ENCODE data around the gene FALEC.

Gene FALEC

DNA sequence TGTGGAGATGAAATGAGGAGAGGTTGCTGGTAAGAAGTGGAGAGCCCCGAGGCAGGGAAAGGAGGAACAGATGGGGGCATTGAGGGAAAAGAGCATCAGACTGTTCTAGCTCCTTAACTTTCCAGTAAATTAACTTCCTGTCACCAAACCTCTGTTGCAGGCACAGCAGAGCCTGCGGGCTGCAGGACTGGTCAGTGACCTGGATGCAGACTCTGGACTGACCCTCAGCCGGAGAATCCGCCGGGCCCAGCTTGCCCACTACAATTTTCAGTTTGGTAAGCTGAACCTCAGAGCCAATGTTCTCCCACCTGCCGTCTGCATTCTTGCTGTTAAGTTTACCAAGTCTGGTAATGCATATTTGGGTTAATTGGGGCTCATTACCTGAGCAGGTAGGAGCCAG is 10.1 kb upstream of the FALEC start:
- TF ChIP-seq FOXP2 (optimal IDR thresholded peaks at IDR 0.05; ENCODE audit: borderline replicate concordance, extremely low read depth, extremely low read length, insufficient read depth) (no peak), POLR2AphosphoS5 (IDR thresholded peaks at IDR 0.05; ENCODE audit: low read depth, low read length) (no peak), TAF1 (IDR thresholded peaks at IDR 0.05; ENCODE audit: borderline replicate concordance, insufficient read depth, low read length) (no peak), SIN3A (IDR thresholded peaks at IDR 0.05; ENCODE audit: borderline replicate concordance, insufficient read depth, low read length) (no peak)
- TF ChIP-seq, protein P1, sequence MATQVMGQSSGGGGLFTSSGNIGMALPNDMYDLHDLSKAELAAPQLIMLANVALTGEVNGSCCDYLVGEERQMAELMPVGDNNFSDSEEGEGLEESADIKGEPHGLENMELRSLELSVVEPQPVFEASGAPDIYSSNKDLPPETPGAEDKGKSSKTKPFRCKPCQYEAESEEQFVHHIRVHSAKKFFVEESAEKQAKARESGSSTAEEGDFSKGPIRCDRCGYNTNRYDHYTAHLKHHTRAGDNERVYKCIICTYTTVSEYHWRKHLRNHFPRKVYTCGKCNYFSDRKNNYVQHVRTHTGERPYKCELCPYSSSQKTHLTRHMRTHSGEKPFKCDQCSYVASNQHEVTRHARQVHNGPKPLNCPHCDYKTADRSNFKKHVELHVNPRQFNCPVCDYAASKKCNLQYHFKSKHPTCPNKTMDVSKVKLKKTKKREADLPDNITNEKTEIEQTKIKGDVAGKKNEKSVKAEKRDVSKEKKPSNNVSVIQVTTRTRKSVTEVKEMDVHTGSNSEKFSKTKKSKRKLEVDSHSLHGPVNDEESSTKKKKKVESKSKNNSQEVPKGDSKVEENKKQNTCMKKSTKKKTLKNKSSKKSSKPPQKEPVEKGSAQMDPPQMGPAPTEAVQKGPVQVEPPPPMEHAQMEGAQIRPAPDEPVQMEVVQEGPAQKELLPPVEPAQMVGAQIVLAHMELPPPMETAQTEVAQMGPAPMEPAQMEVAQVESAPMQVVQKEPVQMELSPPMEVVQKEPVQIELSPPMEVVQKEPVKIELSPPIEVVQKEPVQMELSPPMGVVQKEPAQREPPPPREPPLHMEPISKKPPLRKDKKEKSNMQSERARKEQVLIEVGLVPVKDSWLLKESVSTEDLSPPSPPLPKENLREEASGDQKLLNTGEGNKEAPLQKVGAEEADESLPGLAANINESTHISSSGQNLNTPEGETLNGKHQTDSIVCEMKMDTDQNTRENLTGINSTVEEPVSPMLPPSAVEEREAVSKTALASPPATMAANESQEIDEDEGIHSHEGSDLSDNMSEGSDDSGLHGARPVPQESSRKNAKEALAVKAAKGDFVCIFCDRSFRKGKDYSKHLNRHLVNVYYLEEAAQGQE (IDR thresholded peaks at IDR 0.05; ENCODE audit: insufficient read depth in 1 of 2, low read depth in 2 of 2, low read length in 2 of 2) = no peak

DNA sequence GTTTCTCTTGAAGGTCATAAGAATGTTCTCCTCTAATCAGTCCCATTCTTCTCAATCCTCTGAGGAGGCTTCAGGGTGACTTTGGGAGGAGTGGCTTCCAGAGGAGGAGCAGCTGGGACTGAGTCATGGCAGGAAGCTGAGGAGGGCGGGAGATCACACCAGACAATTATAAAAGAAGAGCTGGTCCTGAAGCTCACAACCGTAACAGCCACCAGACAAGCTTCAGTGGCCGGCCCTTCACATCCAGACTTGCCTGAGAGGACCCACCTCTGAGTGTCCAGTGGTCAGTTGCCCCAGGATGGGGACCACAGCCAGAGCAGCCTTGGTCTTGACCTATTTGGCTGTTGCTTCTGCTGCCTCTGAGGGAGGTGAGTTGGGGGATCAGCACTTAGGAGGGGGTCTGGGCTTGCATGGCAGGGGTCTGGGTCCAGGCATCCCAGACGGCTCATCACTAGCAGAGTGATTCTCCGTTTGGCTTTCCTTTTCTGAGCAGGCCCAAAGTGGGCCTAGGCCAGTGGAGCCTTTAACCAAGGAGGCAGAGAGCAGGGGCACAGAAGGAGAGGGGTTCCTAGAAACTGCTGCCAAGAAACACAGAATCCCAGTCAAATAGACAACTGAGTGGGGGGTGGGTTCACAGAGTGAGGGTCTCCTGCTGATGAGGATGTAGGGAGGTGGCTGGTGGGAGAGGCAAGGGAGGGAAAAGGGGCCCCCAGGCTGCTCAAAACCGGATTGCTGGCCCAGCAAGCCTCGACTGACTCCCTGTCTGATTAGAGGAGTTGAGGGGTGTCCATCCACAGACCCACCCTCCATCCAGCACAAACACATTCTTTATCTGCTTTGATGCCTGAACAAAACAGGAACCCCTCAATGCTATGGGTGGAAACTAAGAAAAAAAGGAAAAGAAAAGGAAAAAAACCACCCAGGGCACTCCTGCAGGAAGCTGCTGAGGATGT is 7.4 kb upstream of the FALEC start, which contains the start of gene ECM1:
Gene ECM1, plus strand, starts transcription at position 198 of the 953 bp plus-strand sequence. Its CDS starts 101 bp downstream, at position 299.
- TF ChIP-seq, protein P1 (IDR thresholded peaks at IDR 0.05; ENCODE audit: insufficient read depth in 1 of 2, low read depth in 2 of 2, low read length in 2 of 2) = no peak
- TF ChIP-seq SIN3A (IDR thresholded peaks at IDR 0.05; ENCODE audit: borderline replicate concordance, insufficient read depth, low read length) = peak; percentile 87; the same call in 1 of the 2 replicates
- TF ChIP-seq POLR2AphosphoS5 (IDR thresholded peaks at IDR 0.05; ENCODE audit: low read depth, low read length) = peak; percentile 87
- peak; percentile 57; the same call in 1 of the 2 replicates for TF ChIP-seq TAF1 (IDR thresholded peaks at IDR 0.05; ENCODE audit: borderline replicate concordance, insufficient read depth, low read length)

DNA sequence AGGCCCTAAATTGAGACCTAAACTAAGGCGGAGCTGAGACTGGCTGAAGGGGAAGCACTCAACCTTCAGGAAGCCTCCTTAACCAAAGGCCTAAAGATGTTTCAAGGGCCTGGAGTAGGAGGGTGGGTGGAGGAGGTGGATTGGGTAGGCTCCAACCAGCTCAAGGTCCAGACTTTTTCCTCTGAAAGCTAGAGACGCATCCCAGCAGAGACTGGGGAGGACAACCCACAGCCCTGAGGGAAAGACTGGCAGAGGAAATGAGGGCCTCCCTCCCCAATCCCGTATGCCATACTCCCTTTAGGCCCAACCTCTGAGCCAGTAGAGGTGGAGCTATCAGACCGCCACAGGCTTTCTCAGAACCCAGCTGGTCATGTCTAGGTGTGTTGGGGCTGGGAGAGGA is 6.6 kb upstream of the FALEC start:
- TF ChIP-seq FOXP2 (optimal IDR thresholded peaks at IDR 0.05; ENCODE audit: borderline replicate concordance, extremely low read depth, extremely low read length, insufficient read depth) = no peak
- no peak for TF ChIP-seq TAF1 (IDR thresholded peaks at IDR 0.05; ENCODE audit: borderline replicate concordance, insufficient read depth, low read length)
- no peak for TF ChIP-seq SIN3A (IDR thresholded peaks at IDR 0.05; ENCODE audit: borderline replicate concordance, insufficient read depth, low read length)

DNA sequence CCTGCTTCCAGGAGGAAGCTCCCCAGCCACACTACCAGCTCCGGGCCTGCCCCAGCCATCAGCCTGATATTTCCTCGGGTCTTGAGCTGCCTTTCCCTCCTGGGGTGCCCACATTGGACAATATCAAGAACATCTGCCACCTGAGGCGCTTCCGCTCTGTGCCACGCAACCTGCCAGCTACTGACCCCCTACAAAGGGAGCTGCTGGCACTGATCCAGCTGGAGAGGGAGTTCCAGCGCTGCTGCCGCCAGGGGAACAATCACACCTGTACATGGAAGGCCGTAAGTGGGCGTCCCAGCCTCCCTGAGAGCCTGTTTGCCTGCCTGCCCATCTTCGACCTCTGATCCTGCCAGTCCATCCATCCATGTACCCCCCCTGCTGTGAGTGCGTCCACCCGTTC is 4.0 kb upstream of the FALEC start:
- TF ChIP-seq POLR2AphosphoS5 (IDR thresholded peaks at IDR 0.05; ENCODE audit: low read depth, low read length) (no peak), FOXP2 (optimal IDR thresholded peaks at IDR 0.05; ENCODE audit: borderline replicate concordance, extremely low read depth, extremely low read length, insufficient read depth) (no peak), TAF1 (IDR thresholded peaks at IDR 0.05; ENCODE audit: borderline replicate concordance, insufficient read depth, low read length) (no peak), SIN3A (IDR thresholded peaks at IDR 0.05; ENCODE audit: borderline replicate concordance, insufficient read depth, low read length) (no peak)
- TF ChIP-seq, protein P1 (IDR thresholded peaks at IDR 0.05; ENCODE audit: insufficient read depth in 1 of 2, low read depth in 2 of 2, low read length in 2 of 2) = no peak

DNA sequence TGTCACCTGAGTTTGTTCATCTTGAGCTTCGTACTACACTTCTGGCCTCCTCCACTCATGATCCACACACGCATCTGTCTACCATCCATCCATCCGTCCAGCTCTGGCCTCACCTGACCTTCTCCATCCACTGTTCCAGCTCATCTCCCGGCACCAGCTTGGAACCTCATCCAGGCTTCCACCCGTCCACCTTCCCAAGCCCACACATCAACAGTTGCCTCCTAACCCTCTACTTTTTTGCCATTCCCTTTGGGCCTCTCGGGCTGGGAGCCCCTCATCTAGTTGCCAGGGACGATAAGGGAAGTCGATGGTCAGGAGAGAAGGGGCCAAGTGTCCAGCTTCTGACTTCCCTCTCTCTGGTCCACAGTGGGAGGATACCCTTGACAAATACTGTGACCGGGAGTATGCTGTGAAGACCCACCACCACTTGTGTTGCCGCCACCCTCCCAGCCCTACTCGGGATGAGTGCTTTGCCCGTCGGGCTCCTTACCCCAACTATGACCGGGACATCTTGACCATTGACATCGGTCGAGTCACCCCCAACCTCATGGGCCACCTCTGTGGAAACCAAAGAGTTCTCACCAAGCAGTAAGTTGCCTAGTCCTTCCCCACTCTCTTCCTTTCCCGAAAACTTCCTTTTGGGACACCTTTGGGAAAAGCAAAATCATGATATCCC is 3.4 kb upstream of the FALEC start:
- TF ChIP-seq SIN3A (IDR thresholded peaks at IDR 0.05; ENCODE audit: borderline replicate concordance, insufficient read depth, low read length) (no peak), TAF1 (IDR thresholded peaks at IDR 0.05; ENCODE audit: borderline replicate concordance, insufficient read depth, low read length) (no peak), POLR2AphosphoS5 (IDR thresholded peaks at IDR 0.05; ENCODE audit: low read depth, low read length) (no peak), FOXP2 (optimal IDR thresholded peaks at IDR 0.05; ENCODE audit: borderline replicate concordance, extremely low read depth, extremely low read length, insufficient read depth) (no peak)
- TF ChIP-seq, protein P1 (IDR thresholded peaks at IDR 0.05; ENCODE audit: insufficient read depth in 1 of 2, low read depth in 2 of 2, low read length in 2 of 2) = no peak

Measured in PFSK-1 (cell line).